Fibroblast of skin of right biceps (primary cell): ENCODE results near the gene ANAPC5.

Experiments used
- DNase-seq: peaks from one replicate; pipeline ENCODE4 v3.0.0-alpha.2; 2013

The ANAPC5 gene

GRCh38 chr12:121366063-121366459 is 13.8 kb upstream of the ANAPC5 start:
- peak; percentile 29 for DNase-seq

- peak; percentile 48 for DNase-seq
These were observed 13.3 kb upstream of the ANAPC5 start for GRCh38 chr12:121365416-121366062.

GRCh38 chr12:121364683-121365121 is 12.5 kb upstream of the ANAPC5 start:
- DNase-seq: peak; percentile 52

GRCh38 chr12:121358073-121358472 is 5.9 kb upstream of the ANAPC5 start:
- no peak for DNase-seq

GRCh38 chr12:121357331-121357730 is 5.1 kb upstream of the ANAPC5 start:
- no peak for DNase-seq

- no peak for DNase-seq
These were observed 4.4 kb upstream of the ANAPC5 start for GRCh38 chr12:121356657-121357056.

GRCh38 chr12:121355818-121356217 is 3.6 kb upstream of the ANAPC5 start:
- no peak for DNase-seq

- no peak for DNase-seq
These were observed 439 bp upstream of the ANAPC5 start for GRCh38 chr12:121352682-121353018.

- DNase-seq: no peak
These were observed 5.5 kb downstream of the ANAPC5 start for GRCh38 chr12:121346747-121347146.

- no peak for DNase-seq
These were observed 6.9 kb downstream of the ANAPC5 start for GRCh38 chr12:121345151-121345815.

- no peak for DNase-seq
These were observed 7.7 kb downstream of the ANAPC5 start for GRCh38 chr12:121344506-121344905.

- no peak for DNase-seq
These were observed 14.8 kb downstream of the ANAPC5 start for GRCh38 chr12:121337416-121337815.

GRCh38 chr12:121334513-121335343 is 17.5 kb downstream of the ANAPC5 start:
- DNase-seq: peak; percentile 64

GRCh38 chr12:121333747-121334146 is 18.5 kb downstream of the ANAPC5 start:
- no peak for DNase-seq

GRCh38 chr12:121331248-121331647 is 21.0 kb downstream of the ANAPC5 start:
- DNase-seq: no peak

GRCh38 chr12:121330692-121331091 is 21.5 kb downstream of the ANAPC5 start:
- DNase-seq: no peak

- DNase-seq: no peak
These were observed 22.0 kb downstream of the ANAPC5 start for GRCh38 chr12:121330195-121330594.

GRCh38 chr12:121328620-121329019 is 23.6 kb downstream of the ANAPC5 start:
- DNase-seq: no peak

GRCh38 chr12:121326996-121327674 is 25.1 kb downstream of the ANAPC5 start:
- no peak for DNase-seq

- DNase-seq: peak; percentile 4
These were observed 26.3 kb downstream of the ANAPC5 start for GRCh38 chr12:121325922-121326396.

GRCh38 chr12:121323908-121324307 is 28.3 kb downstream of the ANAPC5 start:
- DNase-seq: no peak

- no peak for DNase-seq
These were observed 34.1 kb downstream of the ANAPC5 start for GRCh38 chr12:121318121-121318520.

- DNase-seq: no peak
These were observed 37.8 kb downstream of the ANAPC5 start for GRCh38 chr12:121314431-121314830.
